Measurements from ENCODE around the gene PRKCE. TPM values are rescaled to one million over a fixed set of nuclear protein-coding genes. Genes with fewer than 3 reads are reported as not detected.

PRKCE gene
- total and polyA plus RNA-seq, 2 donors (not counting 3 experiments of a cell fraction or from before 2014, with no cell fraction given), result 27.9 to 33.9 TPM

- H3K9me1 ChIP-seq (replicated peaks; ENCODE audit: control insufficient read depth, extremely low read depth, insufficient read depth, low read length), result no peaks in the 10 kb centered on the region
- H3K36me3 ChIP-seq (ENCODE audit: control insufficient read depth in 2 of 2, extremely low read depth in 1 of 2, insufficient read depth in 2 of 2, low read length in 2 of 2), result no peaks in the 10 kb centered on the region
- no peaks in the 10 kb centered on the region for H4K20me1 ChIP-seq (replicated peaks; ENCODE audit: control insufficient read depth, extremely low read depth, insufficient read depth, low read length)
- BruUV-seq (replicated peaks), result no TSS peak
- H3K27ac ChIP-seq (ENCODE audit: insufficient read depth, low read depth, low read length), result peak overlapping the region; percentile 78
- dilution Hi-C loops (cut with MboI; ENCODE audit: extremely low pct_ligation_motif_present, low sequenced_read_pairs), result no loop called here
- no peak overlapping the region for H3K4me3 ChIP-seq (replicated peaks in 1 of 3; ENCODE audit: insufficient read depth in 1 of 3, low read depth in 1 of 3, low read length in 3 of 3)
- no peak overlapping the region for H2AFZ ChIP-seq (ENCODE audit: low read depth, low read length)
- H3K4me1 ChIP-seq (ENCODE audit: control insufficient read depth, extremely low read depth, insufficient read depth, low read length), result peaks cover 51% of the 10 kb centered on the region
- ChIA-PET POLR2A (no interaction called here), CTCF (interaction anchor here (2.0 kb wide), 1 partner anchor 11 kb away, joined by 6 read pairs; no protein-coding TSS in a partner anchor)
- intact Hi-C loops (cut with micrococcal nuclease), result loop anchor here (1.0 kb wide), 1 partner anchor 18 kb away; no protein-coding TSS in a partner anchor
- H3K9me3 ChIP-seq (replicated peaks; ENCODE audit: control insufficient read depth, insufficient read depth, low read length), result no peaks in the 10 kb centered on the region
- DNase-seq (ENCODE audit: low read depth, low spot score), result peak; percentile 43
- TF ChIP-seq MAX (IDR thresholded peaks at IDR 0.05; ENCODE audit: insufficient read depth, insufficient read length) (no peak), POLR2A (IDR thresholded peaks at IDR 0.05; ENCODE audit: low read depth, low read length) (no peak), FOS (IDR thresholded peaks at IDR 0.05; ENCODE audit: borderline replicate concordance, insufficient read depth, low read length) (no peak), GATA2 (IDR thresholded peaks at IDR 0.05; ENCODE audit: insufficient read depth, insufficient read length, low read depth, low read length) (no peak), MYC (IDR thresholded peaks at IDR 0.05; ENCODE audit: low read depth, low read length) (no peak), EZH2 (IDR thresholded peaks at IDR 0.05; ENCODE audit: borderline replicate concordance, low read depth, low read length, severe bottlenecking) (no peak), POLR2AphosphoS5 (IDR thresholded peaks at IDR 0.05; ENCODE audit: insufficient read depth, low read depth, low read length) (no peak), CTCF (IDR thresholded peaks at IDR 0.05; ENCODE audit: extremely low read depth in 1 of 2, insufficient read depth in 1 of 2, low read depth in 1 of 2, low read length in 2 of 2) (no peak), JUN (IDR thresholded peaks at IDR 0.05; ENCODE audit: borderline replicate concordance, insufficient read depth, insufficient read length, low read depth) (no peak)
- H3K79me2 ChIP-seq (ENCODE audit: control insufficient read depth, insufficient read depth, low read length), result peaks cover 10% of the 10 kb centered on the region
- FAIRE-seq, result no peak
- no peak overlapping the region for H3K9ac ChIP-seq (replicated peaks; ENCODE audit: extremely low read depth, insufficient read depth, low read length)
- no peak overlapping the region for H3K4me2 ChIP-seq (ENCODE audit: insufficient read depth, low read length)
- no peaks in the 10 kb centered on the region for H3K27me3 ChIP-seq (ENCODE audit: control insufficient read depth in 2 of 2, insufficient read depth in 2 of 2, low read length in 2 of 2)
These were observed 464.7 kb downstream of the PRKCE start for GRCh38 chr2:46116150-46116549.
